Keratinocyte (primary cell): ENCODE data around the gene TTLL8. TPM values are rescaled to one million over a fixed set of nuclear protein-coding genes. Genes with fewer than 3 reads are reported as not detected.

Experiments
- DNase-seq: peaks from one replicate; pipeline ENCODE4 v3.0.0-alpha.2; 2011; ENCODE audit warnings: low read depth, missing footprints, low spot score
- FAIRE-seq: peaks from 2 replicates; lab custom pipeline; 2011; peaks lifted over from hg19 to GRCh38; lab: Jason Lieb, UNC
- H2AFZ ChIP-seq: 2 replicates; pipeline ENCODE4 v1.6.0; 2012; ENCODE audit warnings: low read length, control low read depth, inconsistent platforms; ENCODE audit not compliant: control insufficient read depth
- H3K27ac ChIP-seq: 2 replicates; pipeline ENCODE4 v1.5.1; 2011; ENCODE audit warnings: low read length; ENCODE audit not compliant: control insufficient read depth, insufficient read depth
- H3K27me3 ChIP-seq: 3 replicates; pipeline ENCODE4 v1.6.0; 2011; ENCODE audit warnings: low read length; ENCODE audit not compliant: control insufficient read depth, insufficient read depth; ENCODE audit errors: extremely low read depth
- H3K36me3 ChIP-seq, 2 experiments: 2 replicates in 1 of 2; 3 replicates in 1 of 2; pipeline ENCODE4 v1.5.1; 2011; ENCODE audit warnings: low read length in 2 of 2, mild to moderate bottlenecking in 1 of 2; ENCODE audit not compliant: control insufficient read depth in 2 of 2, insufficient read depth in 2 of 2; ENCODE audit errors: extremely low read depth in 1 of 2
- H3K4me1 ChIP-seq: 3 replicates; pipeline ENCODE4 v1.5.1; 2011; ENCODE audit warnings: low read length; ENCODE audit not compliant: control insufficient read depth, insufficient read depth; ENCODE audit errors: extremely low read depth
- H3K4me2 ChIP-seq: 3 replicates; pipeline ENCODE4 v1.6.0; 2011; ENCODE audit warnings: low read depth, low read length; ENCODE audit not compliant: control insufficient read depth, insufficient read depth; ENCODE audit errors: extremely low read depth
- H3K4me3 ChIP-seq, 3 experiments: fragments of 200-600 bp in 1 of 3; sonication (generic) in 1 of 3; 2 replicates in 2 of 3; 3 replicates in 1 of 3; pipeline ENCODE4 v1.5.1; 2011 to 2016; ENCODE audit warnings: low read length in 3 of 3, mild to moderate bottlenecking in 3 of 3, control low read depth in 2 of 3, inconsistent platforms in 1 of 3, low read depth in 1 of 3, mixed read lengths in 1 of 3, mixed run types in 1 of 3, moderate library complexity in 1 of 3; ENCODE audit not compliant: control insufficient read depth in 2 of 3, insufficient read depth in 2 of 3; ENCODE audit errors: extremely low read depth in 1 of 3
- H3K79me2 ChIP-seq: 2 replicates; pipeline ENCODE4 v1.6.0; 2012; ENCODE audit warnings: low read length; ENCODE audit not compliant: control insufficient read depth, insufficient read depth
- H3K9ac ChIP-seq: 3 replicates; pipeline ENCODE4 v1.6.0; 2011; ENCODE audit warnings: low read length; ENCODE audit not compliant: control insufficient read depth, insufficient read depth; ENCODE audit errors: extremely low read depth
- H3K9me1 ChIP-seq: 3 replicates; pipeline ENCODE4 v1.6.0; 2011; ENCODE audit warnings: low read length; ENCODE audit not compliant: control insufficient read depth, insufficient read depth; ENCODE audit errors: extremely low read depth
- H3K9me3 ChIP-seq: 2 replicates; pipeline ENCODE4 v1.5.1; 2012; ENCODE audit warnings: low read depth, low read length; ENCODE audit not compliant: control insufficient read depth
- H4K20me1 ChIP-seq: 3 replicates; pipeline ENCODE4 v1.6.0; 2011; ENCODE audit warnings: low read length; ENCODE audit not compliant: control insufficient read depth, insufficient read depth; ENCODE audit errors: extremely low read depth
- EZH2 ChIP-seq: IDR thresholded peaks from one replicate; pipeline ENCODE4 v1.6.1; 2012; ENCODE audit warnings: inconsistent platforms, mild to moderate bottlenecking, low read length, moderate library complexity
- dilution Hi-C: fragments of 300-500 bp; cut with MboI; formaldehyde crosslinking; loops from one replicate; pipeline ENCODE4 v1.7.0; 2020; ENCODE audit warnings: low sequenced_read_pairs; ENCODE audit not compliant: extremely low pct_ligation_motif_present
- polyA plus RNA-seq, 5 experiments: library from polyadenylated mRNA; depleted of rRNA in 3 of 5; stranded (reverse) in 3 of 5; stranded (forward) in 1 of 5; unstranded in 1 of 5; fragments of >200 nt; gene quantifications; 1 replicate in 1 of 5; 2 replicates in 3 of 5; 3 replicates in 1 of 5; pipeline versions ENCODE4 v1.2.1 to v1.2.3, GENCODE V29; 2011 to 2012; ENCODE audit warnings: missing spikeins in 2 of 5, low read depth in 1 of 5, low replicate concordance in 1 of 5
- TF ChIP-seq, protein P1 (sequence below), 3 experiments: IDR thresholded peaks in 1 of 3; conservative IDR thresholded peaks in 1 of 3; optimal IDR thresholded peaks in 1 of 3; 2 replicates in 2 of 3; 3 replicates in 1 of 3; pipeline versions ENCODE3 to v1.5.1; 2011; ENCODE audit warnings: low read length in 3 of 3, mild to moderate bottlenecking in 3 of 3, moderate library complexity in 2 of 3, control low read depth in 1 of 3, inconsistent platforms in 1 of 3; ENCODE audit not compliant: insufficient read depth in 2 of 3; ENCODE audit errors: extremely low read depth in 1 of 3

The TTLL8 gene
- polyA plus RNA-seq, 1 donor (not counting 4 experiments of a cell fraction or from before 2014, with no cell fraction given), result not detected

DNA sequence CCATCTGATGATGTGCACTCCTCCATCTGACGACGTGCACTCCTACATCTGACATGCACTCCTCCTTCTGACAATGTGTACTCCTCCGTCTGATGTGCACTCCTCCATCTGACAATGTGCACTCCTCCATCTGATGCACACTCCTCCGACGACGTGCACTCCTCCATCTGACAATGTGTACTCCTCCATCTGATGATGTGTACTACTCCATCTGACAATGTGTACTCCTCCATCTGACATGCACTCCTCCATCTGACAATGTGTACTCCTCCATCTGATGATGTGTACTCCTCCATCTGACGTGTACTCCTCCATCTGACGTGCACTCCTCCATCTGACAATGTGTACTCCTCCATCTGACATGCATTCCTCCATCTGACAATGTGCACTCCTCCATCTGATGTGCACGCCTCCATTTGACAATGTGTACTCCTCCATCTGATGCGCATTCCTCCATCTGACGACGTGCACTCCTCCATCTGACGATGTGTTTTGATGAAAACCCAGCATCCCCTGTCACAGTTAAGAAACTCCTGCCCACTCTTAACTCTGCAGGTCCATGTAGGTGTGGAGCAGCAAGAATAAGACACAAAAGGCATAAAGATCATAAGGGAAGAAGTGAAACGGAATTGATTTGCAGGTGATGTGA lies 35.8 kb downstream of the TTLL8 start:
- Histone ChIP-seq H3K27me3 (peaks cover 14% of the 10 kb centered on the region), H3K4me2 (no peak overlapping the region), H3K4me1 (no peaks in the 10 kb centered on the region), H3K79me2 (no peaks in the 10 kb centered on the region), H3K27ac (no peak overlapping the region), H3K9me1 (no peaks in the 10 kb centered on the region), H2AFZ (no peak overlapping the region), H3K9ac (no peak overlapping the region), H3K9me3 (no peaks in the 10 kb centered on the region), H3K4me3 (no peak overlapping the region), H3K36me3 (no peaks in the 10 kb centered on the region), H4K20me1 (no peaks in the 10 kb centered on the region)
- dilution Hi-C loops, result no loop called here
- no peak for DNase-seq
- no peak for FAIRE-seq
- TF ChIP-seq, protein P1, sequence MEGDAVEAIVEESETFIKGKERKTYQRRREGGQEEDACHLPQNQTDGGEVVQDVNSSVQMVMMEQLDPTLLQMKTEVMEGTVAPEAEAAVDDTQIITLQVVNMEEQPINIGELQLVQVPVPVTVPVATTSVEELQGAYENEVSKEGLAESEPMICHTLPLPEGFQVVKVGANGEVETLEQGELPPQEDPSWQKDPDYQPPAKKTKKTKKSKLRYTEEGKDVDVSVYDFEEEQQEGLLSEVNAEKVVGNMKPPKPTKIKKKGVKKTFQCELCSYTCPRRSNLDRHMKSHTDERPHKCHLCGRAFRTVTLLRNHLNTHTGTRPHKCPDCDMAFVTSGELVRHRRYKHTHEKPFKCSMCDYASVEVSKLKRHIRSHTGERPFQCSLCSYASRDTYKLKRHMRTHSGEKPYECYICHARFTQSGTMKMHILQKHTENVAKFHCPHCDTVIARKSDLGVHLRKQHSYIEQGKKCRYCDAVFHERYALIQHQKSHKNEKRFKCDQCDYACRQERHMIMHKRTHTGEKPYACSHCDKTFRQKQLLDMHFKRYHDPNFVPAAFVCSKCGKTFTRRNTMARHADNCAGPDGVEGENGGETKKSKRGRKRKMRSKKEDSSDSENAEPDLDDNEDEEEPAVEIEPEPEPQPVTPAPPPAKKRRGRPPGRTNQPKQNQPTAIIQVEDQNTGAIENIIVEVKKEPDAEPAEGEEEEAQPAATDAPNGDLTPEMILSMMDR (optimal IDR thresholded peaks at IDR 0.05 in 1 of 3, IDR thresholded peaks at IDR 0.05 in 1 of 3, conservative IDR thresholded peaks at IDR 0.05 in 1 of 3; ENCODE audit: extremely low read depth in 1 of 3, insufficient read depth in 2 of 3, low read length in 3 of 3), result no peak
- TF ChIP-seq EZH2, result no peak

DNA sequence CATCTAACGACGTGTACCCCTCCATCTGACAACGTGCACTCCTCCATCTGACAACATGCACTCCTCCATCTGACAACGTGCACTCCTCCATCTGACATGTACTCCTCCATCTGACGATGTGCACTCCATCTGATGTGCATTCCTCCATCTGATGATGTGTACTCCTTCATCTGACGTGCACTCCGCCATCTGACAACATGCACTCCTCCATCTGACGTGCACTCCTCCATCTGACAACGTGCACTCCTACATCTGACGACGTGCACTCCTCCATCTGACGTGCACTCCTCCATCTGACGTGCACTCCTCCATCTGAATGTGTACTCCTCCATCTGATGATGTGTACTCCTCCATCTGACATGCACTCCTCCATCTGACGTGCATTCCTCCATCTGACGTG lies 37.5 kb downstream of the TTLL8 start:
- H3K36me3 ChIP-seq, result no peaks in the 10 kb centered on the region
- H3K9me3 ChIP-seq, result no peaks in the 10 kb centered on the region
- peaks cover 7% of the 10 kb centered on the region for H3K4me1 ChIP-seq
- no peak overlapping the region for H3K4me2 ChIP-seq
- H3K79me2 ChIP-seq, result no peaks in the 10 kb centered on the region
- H3K9me1 ChIP-seq, result no peaks in the 10 kb centered on the region
- peaks cover 28% of the 10 kb centered on the region for H3K27me3 ChIP-seq
- H2AFZ ChIP-seq, result no peak overlapping the region
- TF ChIP-seq, protein P1 (optimal IDR thresholded peaks at IDR 0.05 in 1 of 3, IDR thresholded peaks at IDR 0.05 in 1 of 3, conservative IDR thresholded peaks at IDR 0.05 in 1 of 3; ENCODE audit: extremely low read depth in 1 of 3, insufficient read depth in 2 of 3, low read length in 3 of 3), result no peak
- TF ChIP-seq EZH2, result no peak
- H3K4me3 ChIP-seq, result no peak overlapping the region
- dilution Hi-C loops, result no loop called here
- H4K20me1 ChIP-seq, result no peaks in the 10 kb centered on the region
- H3K9ac ChIP-seq, result no peak overlapping the region
- DNase-seq (no peak), FAIRE-seq (no peak)
- H3K27ac ChIP-seq, result no peak overlapping the region
